Activated CD4-positive, alpha-beta memory T cell treated with anti-CD3 and anti-CD28 coated beads, Interleukin-2, amount 10 ng/mL, durations not matched to agents 7 days and 5 days (primary cell): ENCODE results near the gene ZNF503. TPM values are rescaled to one million over a fixed set of nuclear protein-coding genes. Genes with fewer than 3 reads are reported as not detected.

Experiments
- CTCF ChIA-PET: fragments of 350-600 bp; sonication (Branson Sonifier 250); formaldehyde crosslinking; loops from one replicate; lab custom pipeline; 2021; ENCODE audit warnings: antibody characterized with exemption, inconsistent platforms; lab: Charles Lee
- POLR2A ChIA-PET: fragments of 350-600 bp; sonication (Branson Sonifier 250); formaldehyde crosslinking; loops from one replicate; lab custom pipeline; 2021; ENCODE audit warnings: antibody characterized with exemption; lab: Charles Lee
- DNase-seq: peaks from one replicate; pipeline ENCODE4 v3.0.0-alpha.2; 2020
- H3K27ac Mint-ChIP-seq: one replicate; pipeline ENCODE4 v1.8.0; 2021; ENCODE audit warnings: mild to moderate bottlenecking, mixed read lengths
- H3K27me3 Mint-ChIP-seq: one replicate; pipeline ENCODE4 v1.8.0; 2021; ENCODE audit warnings: mixed read lengths
- H3K36me3 Mint-ChIP-seq: one replicate; pipeline ENCODE4 v1.8.0; 2021; ENCODE audit warnings: low read depth, mixed read lengths
- H3K4me1 Mint-ChIP-seq: one replicate; pipeline ENCODE4 v1.8.0; 2021; ENCODE audit warnings: mixed read lengths
- H3K4me3 Mint-ChIP-seq: one replicate; pipeline ENCODE4 v1.8.0; 2021; ENCODE audit warnings: mild to moderate bottlenecking, mixed read lengths
- H3K9me3 Mint-ChIP-seq: one replicate; pipeline ENCODE4 v1.8.0; 2021; ENCODE audit warnings: mixed read lengths
- total RNA-seq, 2 experiments: library from RNA; stranded (reverse); gene quantifications; one replicate each; pipeline ENCODE4 v1.2.3, GENCODE V29; 2021

Gene ZNF503
- total RNA-seq, 2 experiments from 2014 or later, result 0.23 to 0.35 TPM

GRCh38 chr10:75358132-75358531 lies 43.4 kb downstream of the ZNF503 start:
- no peaks in the 10 kb centered on the region for H3K36me3 Mint-ChIP-seq
- ChIA-PET CTCF (no interaction called here), POLR2A (no interaction called here)
- H3K27ac Mint-ChIP-seq, result no peak overlapping the region
- H3K27me3 Mint-ChIP-seq, result no peaks in the 10 kb centered on the region
- no peaks in the 10 kb centered on the region for H3K9me3 Mint-ChIP-seq
- H3K4me1 Mint-ChIP-seq, result no peaks in the 10 kb centered on the region
- no peak for DNase-seq
- no peak overlapping the region for H3K4me3 Mint-ChIP-seq

GRCh38 chr10:75357500-75357899 lies 44.1 kb downstream of the ZNF503 start:
- DNase-seq, result no peak
- Mint-ChIP-seq H3K27me3 (no peaks in the 10 kb centered on the region), H3K27ac (no peak overlapping the region), H3K4me1 (no peaks in the 10 kb centered on the region), H3K9me3 (no peaks in the 10 kb centered on the region), H3K4me3 (no peak overlapping the region), H3K36me3 (no peaks in the 10 kb centered on the region)
- CTCF ChIA-PET, result no interaction called here
- POLR2A ChIA-PET, result no interaction called here

GRCh38 chr10:75356484-75356883 lies 45.1 kb downstream of the ZNF503 start:
- H3K9me3 Mint-ChIP-seq, result no peaks in the 10 kb centered on the region

DNA sequence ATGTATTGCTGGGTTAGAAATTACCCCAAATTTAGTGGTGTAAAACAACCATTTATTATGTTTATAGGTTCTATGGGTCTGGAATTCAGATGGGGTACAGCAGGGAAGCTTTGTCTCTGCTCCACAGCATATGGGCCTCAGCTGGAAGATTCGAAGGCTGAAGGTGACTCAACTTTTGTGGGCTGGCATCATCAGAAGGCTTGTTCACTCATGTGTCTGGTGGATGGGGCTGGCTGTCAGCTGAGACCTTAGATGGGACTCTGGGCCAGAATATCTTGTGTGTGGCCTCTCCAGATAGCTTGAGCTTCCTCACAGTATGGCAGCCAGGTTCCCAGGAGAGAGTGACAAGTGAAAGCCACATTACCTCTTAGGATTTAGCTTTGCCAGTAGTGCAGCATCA lies 45.9 kb downstream of the ZNF503 start:
- ChIA-PET CTCF (no interaction called here), POLR2A (no interaction called here)
- no peak for DNase-seq
- H3K36me3 Mint-ChIP-seq, result no peaks in the 10 kb centered on the region
- H3K9me3 Mint-ChIP-seq, result no peaks in the 10 kb centered on the region
- no peaks in the 10 kb centered on the region for H3K27me3 Mint-ChIP-seq
- no peak overlapping the region for H3K27ac Mint-ChIP-seq
- no peaks in the 10 kb centered on the region for H3K4me1 Mint-ChIP-seq
- H3K4me3 Mint-ChIP-seq, result no peak overlapping the region

More at GRCh38 chr10:75356484-75356883, 45.1 kb downstream of the ZNF503 start:
- no peak overlapping the region for H3K4me3 Mint-ChIP-seq
- no peak for DNase-seq
- H3K4me1 Mint-ChIP-seq, result no peaks in the 10 kb centered on the region
- ChIA-PET POLR2A (no interaction called here), CTCF (interaction anchor here (0.7 kb wide), 1 partner anchor 506 kb away, joined by 3 read pairs; no protein-coding TSS in a partner anchor)
- H3K27me3 Mint-ChIP-seq, result no peaks in the 10 kb centered on the region
- H3K36me3 Mint-ChIP-seq, result no peaks in the 10 kb centered on the region
- no peak overlapping the region for H3K27ac Mint-ChIP-seq

DNA sequence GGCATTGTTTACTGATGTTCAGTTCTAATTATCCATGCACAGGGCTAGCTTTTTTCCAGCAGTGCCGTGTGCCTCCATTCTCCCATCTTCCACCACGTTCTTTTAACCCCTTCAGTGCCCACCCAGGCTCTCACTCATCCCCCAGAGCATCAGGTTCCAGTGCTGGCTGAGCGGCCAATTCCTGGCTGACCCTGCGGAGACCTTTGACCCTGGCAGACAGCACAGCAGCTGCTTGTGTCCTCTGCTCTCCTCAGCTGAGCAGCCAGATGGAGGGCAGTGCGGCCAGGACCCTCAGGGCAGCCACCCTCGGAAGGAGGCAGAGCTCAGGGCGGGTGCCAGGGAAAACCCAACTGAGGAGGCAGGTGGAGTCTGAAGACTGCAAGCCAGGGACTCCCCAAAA lies 48.4 kb downstream of the ZNF503 start:
- H3K4me3 Mint-ChIP-seq, result no peak overlapping the region
- ChIA-PET CTCF (no interaction called here), POLR2A (no interaction called here)
- no peaks in the 10 kb centered on the region for H3K27me3 Mint-ChIP-seq
- H3K4me1 Mint-ChIP-seq, result no peaks in the 10 kb centered on the region
- no peaks in the 10 kb centered on the region for H3K36me3 Mint-ChIP-seq
- H3K9me3 Mint-ChIP-seq, result no peaks in the 10 kb centered on the region
- DNase-seq, result no peak
- no peak overlapping the region for H3K27ac Mint-ChIP-seq

DNA sequence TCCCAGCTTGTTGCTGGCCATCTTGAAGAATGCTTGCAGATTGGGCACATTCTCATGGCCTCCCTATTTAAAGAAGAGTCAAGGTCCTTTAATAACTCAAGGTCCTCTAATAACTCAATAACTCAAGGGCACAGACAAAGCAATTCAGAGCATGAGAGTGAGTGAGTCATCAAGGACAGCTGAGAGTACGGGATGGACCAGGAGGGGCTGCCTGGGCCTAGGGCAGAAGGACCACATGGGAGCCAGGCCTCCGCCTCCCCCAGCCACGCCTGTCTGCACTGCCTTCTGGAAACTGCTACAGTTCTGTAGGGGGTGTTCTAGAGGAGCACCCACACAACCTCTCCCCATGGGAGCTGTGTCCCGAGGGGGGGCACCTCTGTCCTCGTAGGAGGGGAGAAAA lies 48.9 kb downstream of the ZNF503 start:
- H3K4me1 Mint-ChIP-seq, result no peaks in the 10 kb centered on the region
- ChIA-PET CTCF (no interaction called here), POLR2A (no interaction called here)
- H3K4me3 Mint-ChIP-seq, result no peak overlapping the region
- no peak overlapping the region for H3K27ac Mint-ChIP-seq
- H3K27me3 Mint-ChIP-seq, result no peaks in the 10 kb centered on the region
- no peaks in the 10 kb centered on the region for H3K9me3 Mint-ChIP-seq
- no peak for DNase-seq
- no peaks in the 10 kb centered on the region for H3K36me3 Mint-ChIP-seq

GRCh38 chr10:75351637-75352036 lies 49.9 kb downstream of the ZNF503 start:
- POLR2A ChIA-PET, result no interaction called here
- H3K4me3 Mint-ChIP-seq, result no peak overlapping the region
- H3K27ac Mint-ChIP-seq, result no peak overlapping the region
- H3K27me3 Mint-ChIP-seq, result no peaks in the 10 kb centered on the region
- no peaks in the 10 kb centered on the region for H3K4me1 Mint-ChIP-seq
- no peaks in the 10 kb centered on the region for H3K36me3 Mint-ChIP-seq
- CTCF ChIA-PET, result no interaction called here
- no peaks in the 10 kb centered on the region for H3K9me3 Mint-ChIP-seq
- no peak for DNase-seq

DNA sequence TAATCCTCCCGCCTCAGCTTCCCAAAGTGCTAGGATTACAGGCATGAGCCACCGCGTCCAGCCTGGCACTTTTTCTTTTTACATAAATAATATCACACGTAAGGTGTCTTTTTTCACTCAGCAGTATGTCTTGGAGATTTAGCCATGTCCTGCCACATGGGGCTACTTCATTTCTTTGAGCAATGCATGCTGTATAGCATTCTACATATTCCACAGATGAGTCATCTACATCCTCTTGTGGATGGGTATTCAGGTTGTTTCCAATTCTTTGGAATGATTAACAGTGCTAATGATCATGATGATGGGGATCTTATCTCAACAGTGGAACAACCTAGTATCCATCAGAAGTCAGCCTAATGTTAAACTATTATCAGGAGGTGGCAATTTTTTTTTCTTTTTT lies 50.8 kb downstream of the ZNF503 start:
- CTCF ChIA-PET, result no interaction called here
- POLR2A ChIA-PET, result no interaction called here
- Mint-ChIP-seq H3K27ac (no peak overlapping the region), H3K27me3 (no peaks in the 10 kb centered on the region), H3K36me3 (no peaks in the 10 kb centered on the region), H3K9me3 (no peaks in the 10 kb centered on the region), H3K4me3 (no peak overlapping the region), H3K4me1 (no peaks in the 10 kb centered on the region)
- DNase-seq, result no peak

Other genes with a start within 250 kb of the ZNF503 start
- 100 to 1,000 TPM; 128 to 133 TPM for gene VDAC2, start 191.0 kb downstream of the ZNF503 start, total RNA-seq
- gene COMTD1, start 165.8 kb downstream of the ZNF503 start, total RNA-seq, result 10 to 100 TPM; 34.2 to 34.8 TPM
- not detected for gene LRMDA, start 29.9 kb upstream of the ZNF503 start, total RNA-seq